NCI-H1694 (cell line): ENCODE measurements around the gene TLE7.
A peak's percentile ranks its signal among the peaks of the same experiment; 100 is the strongest.

ENCODE experiments used
- DNase-seq: peaks from one replicate; lab custom pipeline; 2025; lab: John Stamatoyannopoulos, UW

The TLE7 gene

GRCh38 chr16:71412270-71413160, 29.3 kb downstream of the TLE7 start:
- DNase-seq: peak; percentile 81

GRCh38 chr16:71410146-71410545, 31.7 kb downstream of the TLE7 start:
- DNase-seq: no peak

- no peak for DNase-seq
Observed at GRCh38 chr16:71409011-71409775, 32.7 kb downstream of the TLE7 start.

GRCh38 chr16:71408536-71408935, 33.3 kb downstream of the TLE7 start:
- DNase-seq: no peak

DNA sequence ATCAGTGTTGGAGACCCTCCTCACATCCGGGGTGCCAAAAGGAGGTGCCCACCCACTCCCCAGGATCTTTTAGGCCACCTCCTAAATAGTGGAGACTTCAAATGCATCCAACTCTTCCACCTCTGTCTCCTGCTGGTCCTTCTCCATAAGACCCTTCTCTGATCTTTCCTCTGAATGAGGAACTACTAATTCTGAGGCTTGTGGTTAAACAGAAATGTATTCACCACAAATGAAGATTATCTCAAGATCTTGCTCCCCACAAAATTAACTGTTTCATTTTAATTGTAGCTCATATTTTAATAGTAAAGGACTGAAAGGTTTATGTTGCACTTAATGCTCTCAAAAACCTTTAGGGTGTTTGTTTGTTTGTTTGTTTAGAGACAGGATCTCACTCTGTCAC, 34.1 kb downstream of the TLE7 start:
- no peak for DNase-seq

DNA sequence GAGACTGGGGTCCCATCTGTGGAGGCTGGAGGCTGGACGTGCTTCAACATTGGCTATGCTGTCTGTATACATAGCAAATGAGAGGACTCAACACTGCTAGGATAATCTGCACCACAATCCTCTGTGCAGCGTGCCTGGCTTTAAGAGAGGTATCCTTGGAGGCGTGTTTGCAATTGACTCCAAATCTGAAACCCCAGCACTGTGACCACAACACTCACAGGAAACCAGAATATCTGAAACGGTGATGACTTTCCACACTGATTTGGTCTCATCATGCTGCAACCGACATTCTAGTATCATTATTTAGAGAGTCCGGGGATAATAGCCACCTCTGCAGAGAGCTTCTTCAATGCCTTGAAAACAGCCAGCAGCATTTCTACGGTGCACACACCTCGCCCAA, 35.1 kb downstream of the TLE7 start:
- DNase-seq: no peak

DNA sequence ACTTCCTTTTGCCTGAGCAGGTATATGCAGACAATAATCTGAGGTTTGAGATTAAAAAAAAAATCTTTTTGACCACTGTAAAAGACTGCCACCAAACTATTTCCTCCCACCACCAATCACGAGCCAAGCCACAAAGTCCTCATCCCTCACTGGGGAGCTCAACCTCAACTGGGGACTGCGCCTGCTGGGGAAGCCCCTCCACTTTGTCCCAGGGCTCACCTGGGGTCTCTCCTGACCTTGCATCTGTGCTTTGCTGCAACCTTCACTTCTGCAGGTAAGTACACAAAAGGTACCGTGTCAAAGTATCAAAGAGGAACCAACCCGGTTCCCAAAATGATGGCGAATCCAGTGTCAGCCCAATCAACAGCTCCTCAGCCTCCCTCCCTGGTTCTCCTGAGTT, 35.5 kb downstream of the TLE7 start:
- no peak for DNase-seq

GRCh38 chr16:71404364-71404763, 37.5 kb downstream of the TLE7 start:
- no peak for DNase-seq

DNA sequence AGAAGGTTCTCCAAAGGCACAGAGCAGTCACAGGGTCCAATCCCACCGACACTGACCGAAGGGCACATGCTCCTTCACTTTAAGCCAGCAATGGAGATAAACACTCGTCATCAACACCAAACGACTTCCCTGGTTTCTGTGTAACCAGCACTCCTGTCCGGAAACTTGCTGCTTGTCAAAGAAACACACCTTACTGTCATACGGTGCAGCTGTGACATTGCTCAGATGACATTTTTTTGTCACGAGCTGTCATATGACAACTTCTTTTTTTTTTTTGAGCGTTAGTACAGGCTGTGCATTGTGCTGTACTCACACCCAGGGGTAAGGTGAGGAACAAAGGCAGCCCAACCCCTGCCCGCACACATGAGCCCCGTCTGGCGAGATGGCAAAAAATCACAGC, 39.2 kb downstream of the TLE7 start:
- DNase-seq: no peak

- no peak for DNase-seq
Observed at GRCh38 chr16:71402007-71402406, 39.8 kb downstream of the TLE7 start.

DNA sequence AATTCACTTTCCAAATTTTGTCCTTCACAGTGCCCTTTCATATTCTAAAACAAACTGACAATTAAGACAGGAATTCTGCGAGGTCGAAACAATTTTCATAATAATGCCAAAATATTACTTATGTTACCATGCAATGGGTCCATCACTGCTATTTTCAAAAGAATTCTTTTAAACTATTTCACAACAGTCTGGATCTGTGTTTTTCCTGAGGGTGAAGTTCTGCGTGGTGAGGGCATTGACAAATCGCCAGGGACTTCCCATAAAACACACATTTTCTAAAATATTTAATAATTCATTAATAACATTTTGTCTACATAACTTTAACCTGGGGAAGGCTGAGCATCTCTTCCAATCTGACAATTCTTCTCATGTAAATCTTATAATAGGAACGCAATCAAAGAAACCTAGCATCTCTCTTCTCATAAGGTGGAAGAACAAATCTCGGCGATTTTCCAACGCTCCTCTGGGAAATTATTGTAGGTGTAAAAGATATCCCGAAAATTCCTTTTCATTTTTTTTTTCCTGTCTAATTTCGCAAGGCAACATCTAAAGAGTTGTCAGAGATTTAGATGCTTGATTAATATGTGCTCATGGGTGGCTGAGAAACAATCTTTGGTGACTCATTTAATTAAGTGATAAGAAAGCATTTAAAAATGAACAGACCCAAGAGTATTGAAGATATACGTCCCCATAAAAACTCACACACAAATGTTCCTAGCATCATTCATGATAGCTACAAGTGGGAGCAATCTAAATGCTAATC, 41.9 kb downstream of the TLE7 start:
- DNase-seq: no peak

- DNase-seq: no peak
Observed at GRCh38 chr16:71396594-71396993, 45.3 kb downstream of the TLE7 start.

DNA sequence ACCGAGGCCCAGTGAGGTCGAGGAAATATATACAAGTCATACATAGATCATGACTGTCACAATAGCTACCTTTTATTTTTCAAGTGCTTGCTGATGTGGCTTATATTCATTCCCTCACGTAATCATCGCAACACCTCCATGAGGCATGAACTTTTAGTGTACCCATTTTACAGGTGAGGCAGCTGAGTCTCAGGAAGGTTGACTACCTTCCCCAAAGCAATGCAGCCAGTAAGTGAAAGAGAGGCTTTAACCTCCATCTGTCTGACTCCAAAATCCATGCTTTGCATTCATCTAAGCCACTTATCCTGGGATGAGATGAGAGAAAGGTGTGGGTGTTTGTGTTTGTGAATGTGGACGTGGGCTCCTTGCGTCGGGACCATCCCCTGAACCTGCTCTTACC, 52.5 kb downstream of the TLE7 start:
- no peak for DNase-seq

DNA sequence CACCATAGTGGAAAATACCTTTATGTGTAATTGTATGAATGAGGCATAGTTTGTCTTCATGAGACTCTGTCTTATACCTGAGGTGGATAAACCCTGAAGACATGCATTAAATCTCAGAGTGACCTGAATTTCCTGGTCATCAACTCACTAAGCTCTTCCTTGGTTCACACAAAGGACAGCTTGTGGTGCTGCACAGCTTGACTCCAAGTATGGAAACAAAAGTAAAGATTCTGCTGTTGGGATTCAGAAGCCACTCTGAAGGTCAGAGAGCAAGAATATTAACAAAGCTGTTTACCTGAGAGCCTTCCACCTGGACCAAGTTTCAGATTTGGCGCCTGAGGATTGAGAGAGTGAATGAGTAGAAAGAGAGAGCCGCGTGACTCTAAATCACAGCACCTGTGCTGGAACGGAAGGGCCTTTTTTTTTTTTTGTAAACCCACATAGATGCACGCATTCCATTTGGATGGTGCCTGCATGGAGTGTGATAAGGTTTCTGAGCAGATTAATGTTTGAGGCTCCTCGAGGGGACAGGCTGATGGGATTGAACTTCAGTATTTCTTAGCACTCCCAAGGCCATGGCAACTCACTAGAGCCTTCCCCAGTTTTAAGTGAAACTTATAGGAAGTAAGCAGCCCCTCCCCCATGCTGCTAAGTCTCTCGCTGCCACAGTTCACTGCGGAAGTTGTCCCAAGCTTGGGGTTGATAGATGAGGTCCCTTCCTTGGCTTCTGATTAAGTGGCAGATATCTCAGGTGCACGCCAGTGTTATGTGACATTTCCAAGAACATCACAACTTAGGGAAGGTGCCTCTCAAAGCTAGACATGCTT, 54.6 kb downstream of the TLE7 start:
- no peak for DNase-seq

GRCh38 chr16:71384073-71384724, 57.7 kb downstream of the TLE7 start:
- DNase-seq: no peak

DNA sequence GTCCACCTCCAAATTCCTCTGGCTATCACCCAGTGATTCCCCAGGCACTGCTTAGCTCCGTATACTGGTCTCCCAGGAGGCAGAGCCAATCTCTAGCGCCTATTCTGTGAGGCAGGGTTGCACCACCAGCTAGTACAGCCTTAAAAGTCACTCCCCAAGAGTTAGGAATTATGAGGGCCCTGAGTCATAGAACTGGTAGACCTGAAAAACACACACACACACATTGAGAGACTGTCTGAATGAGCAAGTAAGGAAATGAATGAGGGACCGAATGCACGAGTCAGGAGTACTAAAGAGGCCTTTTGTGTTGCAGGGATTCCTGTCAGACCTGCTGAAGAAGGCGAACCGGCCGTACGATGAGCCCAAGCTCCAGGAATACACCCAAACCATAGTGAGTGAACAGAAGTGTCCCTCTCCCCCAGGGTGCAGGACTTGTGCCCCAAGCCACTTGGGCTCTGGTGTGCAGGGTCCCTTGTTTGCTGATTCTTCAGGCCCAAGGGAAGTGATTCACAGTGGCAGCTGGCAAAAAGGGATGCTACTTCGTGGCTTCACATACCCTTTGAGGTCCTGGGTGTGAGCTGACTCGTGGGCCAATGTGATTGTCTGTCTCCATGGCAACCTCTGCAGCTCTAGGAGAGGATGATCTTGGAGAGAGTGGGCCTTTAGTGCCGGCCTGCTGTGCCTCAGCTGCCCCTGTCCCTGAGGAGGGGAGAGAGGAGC, 58.6 kb downstream of the TLE7 start:
- DNase-seq: no peak

DNA sequence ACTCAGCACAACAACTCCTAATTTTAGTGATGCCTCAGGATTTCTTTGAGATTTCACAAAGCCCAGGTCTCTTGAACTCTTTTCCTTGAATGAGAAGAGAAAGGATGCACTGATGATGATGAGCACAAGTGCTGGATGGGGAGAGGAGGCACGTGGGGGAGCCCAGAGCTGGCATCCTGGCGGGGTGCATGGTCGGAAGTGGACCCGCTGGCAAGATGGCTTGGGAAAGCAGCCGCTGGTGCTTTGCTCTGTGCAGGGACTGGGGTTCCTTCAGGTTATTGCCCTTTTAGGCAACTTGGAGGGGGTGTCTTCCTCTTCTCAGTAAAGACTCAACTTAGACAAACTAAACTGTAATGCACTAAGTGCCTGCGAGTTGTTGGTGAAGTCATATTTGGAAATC, 61.0 kb downstream of the TLE7 start:
- DNase-seq: no peak
